Erythroblast (primary cell): ENCODE data around the gene TRAF1.

Experiments
- DNase-seq, 2 experiments: peaks; one replicate each; lab custom pipeline; 2025; lab: John Stamatoyannopoulos, UW
- GATA1 ChIP-seq: IDR thresholded peaks from 2 replicates; pipeline ENCODE4 v1.6.1; 2011; ENCODE audit warnings: low read depth, mild to moderate bottlenecking, control low read depth, low read length, moderate library complexity
- POLR2A ChIP-seq: IDR thresholded peaks from 2 replicates; pipeline ENCODE4 v1.6.1; 2011; ENCODE audit warnings: mild to moderate bottlenecking, low read length

TRAF1 gene

DNA sequence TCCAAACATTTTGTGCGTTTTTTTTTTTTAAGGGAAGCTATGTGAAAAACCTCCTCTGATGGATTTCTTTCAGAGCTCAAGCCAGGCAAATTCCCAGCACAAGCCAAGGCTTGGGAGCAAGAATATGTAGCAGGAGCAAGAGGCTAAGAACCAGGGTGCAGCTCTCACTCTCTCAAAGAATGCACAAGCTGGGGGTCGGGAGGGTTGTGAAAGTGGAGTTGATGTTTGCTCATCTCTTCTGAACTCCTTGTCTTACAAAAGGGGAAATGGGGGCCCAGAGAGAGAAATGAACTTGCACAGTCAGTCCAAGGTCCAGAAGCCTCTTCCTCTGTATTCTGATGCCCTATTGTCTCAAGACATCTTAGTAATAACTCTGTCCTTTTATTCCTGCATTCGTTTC lies 7.7 kb upstream of the TRAF1 start:
- TF ChIP-seq POLR2A (no peak), GATA1 (no peak)
- DNase-seq: no peak

DNA sequence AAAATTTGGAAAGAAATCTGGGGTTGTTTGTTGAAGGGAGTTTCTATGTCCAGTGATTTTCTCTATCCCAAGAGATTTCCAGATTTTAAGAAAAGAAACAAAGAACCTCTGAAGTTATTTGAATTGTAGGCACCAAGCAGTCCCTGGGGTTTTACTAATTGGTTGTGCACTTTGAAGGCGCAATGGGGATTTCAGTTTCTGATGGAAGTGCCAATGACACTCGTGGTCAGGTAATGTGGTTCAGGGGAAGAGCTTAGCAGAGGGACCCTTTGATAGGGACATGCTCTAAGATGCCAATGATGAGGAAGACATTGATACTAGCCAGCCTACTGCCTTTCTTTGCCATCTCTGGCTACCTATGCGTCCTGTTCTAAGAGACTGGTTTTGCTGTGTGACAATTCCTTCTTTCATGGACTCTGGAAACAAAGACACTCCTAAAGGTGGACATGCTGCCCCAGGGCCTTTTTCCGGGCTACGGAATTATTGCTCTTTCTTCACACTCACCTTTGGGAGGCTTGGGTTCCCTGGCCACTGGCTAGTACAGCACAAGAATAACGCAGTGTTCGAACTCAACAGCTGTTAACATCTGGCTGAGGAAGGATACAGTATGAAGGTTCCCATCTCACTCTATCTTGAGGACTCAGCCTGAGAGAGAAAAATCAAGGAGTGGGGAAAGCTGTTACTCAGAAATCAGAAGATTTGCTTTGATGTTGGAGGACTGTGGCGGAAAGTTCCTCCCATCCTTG lies 6.9 kb upstream of the TRAF1 start:
- no peak for DNase-seq
- TF ChIP-seq POLR2A (no peak), GATA1 (no peak)

- TF ChIP-seq POLR2A (no peak), GATA1 (no peak)
- no peak for DNase-seq
Observed at GRCh38 chr9:120932086-120932823, 5.7 kb upstream of the TRAF1 start.

- DNase-seq: no peak
- TF ChIP-seq POLR2A: no peak
- no peak for TF ChIP-seq GATA1
Observed at GRCh38 chr9:120931231-120932085, 4.9 kb upstream of the TRAF1 start.

DNA sequence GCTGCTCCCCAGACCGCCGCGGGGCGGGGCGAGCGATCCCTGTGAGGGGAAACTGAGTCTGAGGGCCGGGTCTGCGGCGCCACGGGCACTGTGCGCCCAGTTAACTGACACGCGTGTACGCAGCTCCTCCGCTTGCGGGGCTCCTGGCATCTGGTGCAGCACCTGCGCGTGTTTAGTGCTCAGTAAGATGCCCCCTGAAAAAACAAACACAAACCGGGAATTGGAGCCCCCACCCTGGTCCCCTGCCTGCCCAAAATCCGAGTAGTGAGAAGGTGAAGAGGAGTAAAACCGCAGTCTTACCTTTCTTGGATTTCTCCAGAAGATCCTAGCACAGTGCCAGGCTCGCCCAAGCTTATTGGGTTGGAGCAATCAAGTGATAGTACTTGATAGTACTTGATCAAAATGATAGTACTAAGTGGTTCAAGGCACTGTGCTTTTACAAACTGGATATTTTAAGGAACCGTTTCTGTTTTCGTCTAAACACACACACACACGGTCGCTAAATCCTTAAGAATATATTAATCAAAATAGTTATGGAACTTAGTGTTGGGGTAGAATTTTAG lies 2.7 kb upstream of the TRAF1 start:
- TF ChIP-seq POLR2A (peak; percentile 26), GATA1 (no peak)
- DNase-seq: no peak

DNA sequence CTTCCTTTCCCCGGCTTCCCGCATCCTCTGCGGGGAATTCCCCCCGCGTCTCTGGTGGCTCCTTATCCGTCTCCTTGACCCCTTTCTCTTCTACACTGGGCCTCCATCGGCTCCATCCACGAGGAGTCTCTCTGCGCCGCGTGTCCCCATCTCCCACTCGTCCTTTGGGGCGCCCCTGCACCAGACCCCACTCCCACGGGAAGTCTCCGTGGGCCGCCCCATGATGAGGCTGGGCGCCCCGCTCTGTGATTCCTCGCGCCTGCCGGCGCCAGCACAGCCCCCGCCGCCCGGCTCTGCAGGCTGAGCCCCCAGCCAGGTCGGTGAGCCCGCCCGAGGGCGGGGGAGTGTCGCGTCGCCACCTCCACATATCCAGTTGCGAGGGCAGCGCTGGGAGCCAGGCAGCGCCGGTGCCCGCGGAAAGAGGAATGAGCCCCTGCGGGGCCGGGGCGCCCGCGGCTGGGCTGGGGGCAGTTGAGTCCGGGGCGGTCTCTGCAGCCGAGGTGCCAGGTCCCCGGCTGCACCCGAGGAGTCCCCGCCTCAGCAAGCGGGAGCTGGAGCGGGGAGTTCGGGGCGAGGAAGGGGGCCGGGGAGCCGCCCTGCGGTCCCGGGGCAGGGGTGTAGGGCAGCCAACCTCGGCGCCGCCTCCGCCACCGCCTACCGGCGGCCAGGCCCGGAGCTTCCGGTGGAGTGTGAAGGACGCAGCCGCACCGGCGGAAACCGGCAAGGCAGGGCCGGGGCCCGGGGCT lies 2.1 kb upstream of the TRAF1 start:
- DNase-seq: peak; percentile 53 to 54
- TF ChIP-seq GATA1 (no peak), POLR2A (peak; percentile 39)

DNA sequence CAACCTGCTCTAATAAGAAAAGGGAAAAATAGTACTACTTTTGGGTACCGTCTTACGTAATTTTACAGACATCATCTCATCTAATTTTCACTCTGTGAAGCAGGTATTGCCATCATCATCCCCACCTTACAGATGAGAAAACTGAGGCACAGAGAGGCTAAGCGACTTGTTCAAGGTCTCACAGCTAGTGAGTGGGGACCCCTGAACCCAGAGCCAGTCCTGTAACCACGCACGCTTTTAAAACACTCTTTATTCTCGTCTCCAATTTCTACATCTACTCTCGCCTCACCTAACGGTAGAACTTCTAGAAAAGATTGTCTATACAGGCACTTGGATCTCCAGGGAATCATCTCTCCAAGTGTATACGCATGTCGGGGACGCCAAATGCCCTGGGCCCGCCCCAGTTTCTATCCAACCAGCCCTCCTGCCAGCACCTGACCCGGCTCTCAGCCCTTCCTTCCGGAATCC lies 1.5 kb upstream of the TRAF1 start:
- no peak for DNase-seq
- TF ChIP-seq POLR2A (no peak), GATA1 (no peak)

DNA sequence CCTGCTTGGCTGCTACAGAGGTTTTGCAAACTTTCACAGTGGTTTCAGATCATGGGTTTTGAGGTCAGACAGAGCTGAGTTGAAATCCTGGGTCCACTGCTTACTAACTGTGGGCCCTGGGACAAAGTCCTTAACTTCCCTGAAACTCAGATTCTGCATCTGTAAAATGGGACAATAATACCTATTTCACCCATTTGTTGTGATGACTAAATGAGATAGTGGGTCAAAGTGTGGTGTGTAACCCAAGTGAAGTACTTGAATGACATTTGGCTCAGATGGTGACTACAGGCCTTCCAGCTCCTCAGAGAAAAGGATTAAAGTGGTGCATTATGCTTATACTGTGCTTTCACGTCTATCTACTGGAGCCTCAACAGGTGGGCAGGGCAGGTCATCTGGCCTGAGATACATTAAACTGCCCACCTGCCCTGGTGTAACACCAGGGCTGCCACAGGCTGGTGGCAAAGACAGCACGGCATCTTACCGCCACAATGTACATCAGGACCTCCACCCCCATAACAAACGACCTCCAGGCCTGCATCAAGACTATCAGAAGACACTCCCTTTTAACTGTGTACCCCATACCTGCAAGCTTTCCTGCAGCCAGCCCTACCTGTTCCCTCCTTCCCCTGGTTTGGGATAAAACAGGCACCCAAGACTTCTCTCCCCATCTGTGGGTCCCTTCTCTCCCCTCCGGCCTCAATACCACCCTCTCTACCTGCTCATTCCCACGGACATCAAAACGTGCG lies 846 bp upstream of the TRAF1 start:
- no peak for DNase-seq

DNA sequence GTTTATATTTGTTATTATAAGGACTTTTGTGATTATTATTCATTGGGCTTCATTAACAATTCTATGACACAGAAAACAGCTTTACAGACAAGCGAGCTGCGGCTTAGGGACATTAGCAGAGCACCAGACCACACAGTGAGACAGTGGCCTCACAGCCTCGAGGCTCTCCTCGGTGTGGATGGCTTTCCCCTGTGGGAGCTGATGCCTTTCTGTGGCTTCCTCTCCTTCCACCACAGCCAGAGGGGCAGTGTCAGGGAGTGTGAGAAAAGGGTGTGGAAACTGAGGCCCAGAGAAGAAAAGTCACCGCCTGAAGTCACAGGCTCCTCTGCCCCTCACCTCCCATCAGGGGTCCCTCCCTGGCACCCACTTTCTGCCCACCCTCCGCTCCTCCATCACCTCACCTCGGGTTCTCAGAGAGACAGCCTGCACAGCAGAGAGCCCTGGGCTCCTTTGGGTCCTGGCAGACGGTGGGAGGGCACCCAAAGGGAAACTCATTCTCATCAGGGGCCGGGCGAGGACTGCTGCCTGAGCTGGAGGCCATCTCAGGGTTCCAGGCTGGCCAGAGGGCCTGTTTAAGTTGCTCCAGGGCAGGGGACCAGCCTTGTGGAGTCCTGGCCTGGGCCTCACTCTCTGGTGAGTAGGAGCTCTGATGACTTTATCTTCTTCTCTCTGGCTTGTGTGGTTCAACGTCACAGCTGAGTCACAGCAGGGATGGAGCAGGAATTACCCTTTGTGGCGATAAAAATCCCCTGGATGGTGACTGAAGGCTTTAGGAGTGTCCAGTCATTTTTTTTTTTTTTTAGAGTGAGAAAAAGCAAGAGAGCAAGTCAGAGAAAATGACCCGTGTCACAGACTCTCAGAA lies 830 bp downstream of the TRAF1 start:
- DNase-seq: peak in 1 of 2 experiments; percentile 45
- no peak for TF ChIP-seq GATA1
- no peak for TF ChIP-seq POLR2A

More for the DNA sequence above, 846 bp upstream of the TRAF1 start:
- TF ChIP-seq POLR2A: no peak
- no peak for TF ChIP-seq GATA1

GRCh38 chr9:120924698-120925534 lies 1.7 kb downstream of the TRAF1 start:
- TF ChIP-seq GATA1: no peak
- no peak for TF ChIP-seq POLR2A
- DNase-seq: no peak
